HUES64 (cell line): ENCODE data around the gene GPD1L. TPM values are rescaled to one million over a fixed set of nuclear protein-coding genes. Genes with fewer than 3 reads are reported as not detected.
"Not testable (repeated sequence)": the region's sequence is repeated elsewhere in the genome, so short reads cannot be mapped to it uniquely, and the experiment has no call there.

ENCODE experiments used
- H3K27ac ChIP-seq: 2 replicates; pipeline ENCODE4 v1.7.0; 2013; ENCODE audit warnings: low read depth, low read length, inconsistent platforms
- H3K27me3 ChIP-seq: 2 replicates; pipeline ENCODE4 v1.6.1; 2013; ENCODE audit warnings: mild to moderate bottlenecking, low read length; ENCODE audit not compliant: insufficient read depth
- H3K36me3 ChIP-seq: 2 replicates; pipeline ENCODE4 v1.6.1; 2013; ENCODE audit warnings: mild to moderate bottlenecking, low read length; ENCODE audit not compliant: insufficient read depth
- H3K4me1 ChIP-seq: 2 replicates; pipeline ENCODE4 v1.6.1; 2013; ENCODE audit warnings: mild to moderate bottlenecking, low read length, moderate library complexity; ENCODE audit not compliant: insufficient read depth
- H3K4me3 ChIP-seq: 2 replicates; pipeline ENCODE4 v1.5.1; 2013; ENCODE audit warnings: mild to moderate bottlenecking, low read length, moderate library complexity
- H3K9ac ChIP-seq: 2 replicates; pipeline ENCODE4 v1.6.1; 2013; ENCODE audit warnings: mild to moderate bottlenecking, low read depth, low read length
- H3K9me3 ChIP-seq: 2 replicates; pipeline ENCODE4 v1.6.1; 2013; ENCODE audit warnings: low read depth, low read length; ENCODE audit not compliant: insufficient read depth
- WGBS: fragments of 150-250, 120-280 bp; methylation state at CpG from one replicate; pipeline ENCODE4 v1.1.7; 2013; ENCODE audit warnings: missing lambda C conversion rate; 5-methylcytosine and 5-hydroxymethylcytosine counted together
- polyA plus RNA-seq, 2 experiments: library from polyadenylated mRNA; stranded (reverse); fragments of 50-300 nt; gene quantifications; one replicate each; pipeline ENCODE4 v1.2.3, GENCODE V29; 2013

Gene GPD1L
- polyA plus RNA-seq (2013, experiment 1 of 2), result 3.3 TPM
- polyA plus RNA-seq (2013, experiment 2 of 2), result 2.7 TPM

DNA sequence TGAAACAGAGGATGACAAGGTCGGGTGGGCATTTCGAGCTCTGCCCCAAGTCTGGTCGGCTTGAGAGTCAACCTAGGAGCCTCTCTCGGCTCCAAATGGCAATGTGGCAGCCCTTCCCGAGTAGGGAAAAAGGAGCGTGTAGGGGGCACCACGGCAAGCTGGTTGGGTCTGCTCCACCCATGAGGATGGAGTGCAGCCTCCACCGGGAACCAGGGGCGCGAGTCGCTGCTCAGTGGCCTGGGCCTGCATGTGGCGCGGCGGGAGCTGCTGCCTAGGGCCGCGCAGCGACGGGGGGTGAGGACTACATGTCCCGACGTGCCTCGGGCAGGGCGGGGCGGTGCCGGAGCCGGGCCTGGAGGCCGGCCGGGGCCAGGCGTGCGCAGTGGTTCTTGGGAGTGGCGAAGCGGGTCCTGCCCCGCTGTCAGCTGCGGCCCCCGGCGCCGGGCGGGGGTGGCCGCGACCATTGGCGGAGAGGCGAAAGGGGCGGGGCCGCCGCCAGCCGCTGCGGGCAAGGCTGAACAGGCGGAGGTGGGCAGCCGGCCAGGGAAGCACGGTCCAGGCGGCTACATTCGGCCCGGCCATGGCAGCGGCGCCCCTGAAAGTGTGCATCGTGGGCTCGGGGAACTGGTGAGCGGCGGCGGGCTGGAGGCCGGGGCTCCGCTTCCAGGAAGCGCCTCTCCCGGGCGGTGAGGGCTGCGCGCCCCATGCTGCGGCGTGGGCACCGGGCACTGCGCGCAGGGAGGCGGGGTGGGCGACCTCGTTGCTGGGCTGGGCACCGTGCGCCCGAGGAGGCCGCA lies at the start of gene GPD1L:
GPD1L (plus strand) TSS at position 489 of the 797 bp plus-strand sequence; CDS start at position 581, 92 bp downstream.
- WGBS, result 5% methylated on average over 78 of the region's 78 CpGs
- no peak within 1 kb of the TSS for H3K27ac ChIP-seq

DNA sequence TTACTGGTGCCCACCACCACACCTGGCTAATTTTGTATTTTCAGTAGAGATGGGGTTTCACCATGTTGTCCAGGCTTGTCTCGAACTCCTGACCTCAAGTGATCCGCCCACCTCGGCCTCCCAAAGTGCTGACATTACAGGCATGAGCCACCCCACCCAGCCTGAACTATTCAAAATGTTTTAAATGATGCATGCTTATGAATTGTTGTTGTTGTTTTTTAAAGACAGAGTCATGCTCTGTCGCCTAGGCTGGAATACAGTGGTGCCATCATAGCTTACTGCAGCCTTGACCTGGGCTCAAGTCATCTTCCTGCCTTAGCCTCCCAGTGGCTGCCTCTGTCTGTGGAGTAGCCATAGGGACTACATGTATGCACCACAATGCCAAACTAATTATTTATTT lies 48.0 kb upstream of the GPD1L start:
- not testable (repeated sequence) for H3K9me3 ChIP-seq, H3K4me1 ChIP-seq, H3K4me3 ChIP-seq, H3K36me3 ChIP-seq, H3K27ac ChIP-seq, H3K27me3 ChIP-seq, H3K9ac ChIP-seq
- WGBS, result 95% methylated on average over 4 of the region's 4 CpGs

More for the DNA sequence above, at the start of gene GPD1L:
- H3K9ac ChIP-seq, result no peak within 1 kb of the TSS
- peaks cover 20% of the 10 kb centered on the region for H3K27me3 ChIP-seq
- peaks cover 25% of the 10 kb centered on the region for H3K9me3 ChIP-seq
- no peaks in the 10 kb centered on the region for H3K4me1 ChIP-seq
- H3K4me3 ChIP-seq, result peak within 1 kb of the TSS; percentile 64
- H3K36me3 ChIP-seq, result no peaks in the 10 kb centered on the region

DNA sequence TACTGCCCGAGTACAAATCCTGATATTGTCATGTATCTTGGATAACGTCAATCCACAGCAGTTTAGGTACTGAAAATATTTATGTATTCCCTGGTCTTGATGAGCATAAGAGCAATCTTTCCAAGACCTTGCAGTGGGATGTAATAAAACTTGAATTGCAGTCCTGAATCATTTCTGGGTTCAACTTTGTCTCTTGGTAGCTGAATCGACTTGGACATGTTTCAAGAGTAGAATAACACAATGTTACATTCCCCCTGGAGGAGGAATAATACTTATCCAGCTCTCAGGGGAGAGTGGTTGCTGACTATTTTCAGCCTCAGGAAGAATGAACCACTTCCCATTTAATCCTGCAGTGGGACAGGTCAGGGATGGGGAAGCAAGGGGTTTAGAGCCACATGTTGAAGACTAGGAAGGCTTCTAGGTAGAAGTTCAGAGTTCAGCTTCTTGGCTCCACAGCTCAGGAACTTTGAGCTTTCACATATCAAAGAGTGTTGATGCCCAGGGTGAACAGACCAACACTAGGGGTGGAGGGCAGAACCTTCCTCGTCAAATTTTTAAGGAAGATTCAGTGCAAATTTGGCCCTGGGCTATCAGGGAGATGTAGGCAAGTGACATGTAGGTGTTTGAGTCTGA lies 43.4 kb upstream of the GPD1L start:
- H3K4me3 ChIP-seq, result no peak overlapping the region
- H3K36me3 ChIP-seq, result no peaks in the 10 kb centered on the region
- H3K9me3 ChIP-seq, result 0 out of 2 replicates have a peak, but pooled peaks cover 4% of the 10 kb centered on the region
- H3K4me1 ChIP-seq, result no peaks in the 10 kb centered on the region
- no peak overlapping the region for H3K27ac ChIP-seq
- no CpG with 5 or more reads among the region's 4 CpGs for WGBS
- H3K27me3 ChIP-seq, result no peaks in the 10 kb centered on the region
- H3K9ac ChIP-seq, result no peak overlapping the region

DNA sequence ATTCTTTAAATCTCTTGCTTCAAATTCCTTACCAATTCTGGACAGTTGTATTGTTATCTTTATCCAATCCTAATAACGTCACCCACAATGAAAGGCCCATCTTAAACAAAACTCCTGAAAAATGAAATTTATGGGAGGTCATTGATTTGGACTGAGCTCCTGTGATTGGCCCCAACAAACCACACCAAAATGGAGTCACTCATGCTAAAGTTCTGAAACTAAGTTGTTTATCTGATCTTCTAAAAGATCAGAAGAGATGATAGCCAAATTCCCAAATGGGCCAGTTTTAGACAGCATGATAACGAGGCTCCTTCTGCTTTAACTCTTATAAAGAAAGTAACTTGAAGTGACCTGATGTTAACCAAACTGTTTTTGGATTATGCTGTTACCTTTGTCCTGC lies 39.7 kb upstream of the GPD1L start:
- no peaks in the 10 kb centered on the region for H3K4me1 ChIP-seq
- 69% methylated on average over 1 of the region's 2 CpGs for WGBS
- no peak overlapping the region for H3K27ac ChIP-seq
- H3K9me3 ChIP-seq, result 0 out of 2 replicates have a peak, but pooled peaks cover 4% of the 10 kb centered on the region
- H3K4me3 ChIP-seq, result no peak overlapping the region
- no peaks in the 10 kb centered on the region for H3K27me3 ChIP-seq
- no peak overlapping the region for H3K9ac ChIP-seq
- no peaks in the 10 kb centered on the region for H3K36me3 ChIP-seq

DNA sequence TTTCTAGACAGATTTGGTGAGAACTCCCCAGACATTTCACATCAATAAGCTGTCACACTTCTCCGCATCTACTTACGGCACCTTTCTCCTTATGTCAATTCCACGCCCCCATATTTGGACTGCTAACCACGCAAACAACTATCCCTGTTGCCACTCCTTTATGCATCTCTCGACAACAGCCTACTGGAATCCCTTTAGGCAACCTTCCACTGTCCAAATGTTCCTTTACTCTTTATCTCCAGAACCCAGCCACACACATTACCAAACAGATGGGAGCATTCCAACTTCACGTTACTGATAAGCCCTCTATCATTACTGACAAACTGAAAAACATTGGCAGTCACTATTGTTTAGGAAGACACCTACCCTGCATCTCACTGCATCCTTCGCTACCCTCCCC lies 32.2 kb upstream of the GPD1L start:
- not testable (repeated sequence) for H3K9ac ChIP-seq, H3K27ac ChIP-seq, H3K4me3 ChIP-seq, H3K27me3 ChIP-seq, H3K36me3 ChIP-seq, H3K4me1 ChIP-seq, H3K9me3 ChIP-seq
- 93% methylated on average over 7 of the region's 7 CpGs for whole genome bisulfite sequencing

DNA sequence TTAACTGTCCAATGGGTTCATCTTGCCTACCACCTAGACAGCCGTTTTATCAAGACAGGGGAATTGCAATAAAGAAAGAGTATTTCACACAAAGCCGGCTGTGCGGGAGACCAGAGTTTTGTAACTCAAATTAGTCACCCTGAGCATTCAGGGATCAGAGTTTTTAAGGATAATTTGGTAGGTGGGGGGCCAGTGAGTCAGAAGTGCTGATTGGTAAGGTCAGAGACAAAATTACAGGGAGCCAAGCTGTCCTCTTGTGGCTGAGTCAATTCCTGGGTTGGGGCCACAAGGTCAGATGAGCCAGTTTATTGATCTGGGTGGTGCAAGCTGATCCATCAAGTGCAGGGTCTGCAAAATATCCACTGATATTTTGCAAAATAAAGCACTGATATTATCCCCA lies 29.9 kb upstream of the GPD1L start:
- no peaks in the 10 kb centered on the region for H3K36me3 ChIP-seq
- 76% methylated on average over 3 of the region's 3 CpGs for WGBS
- no peak overlapping the region for H3K27ac ChIP-seq
- H3K9me3 ChIP-seq, result no peaks in the 10 kb centered on the region
- no peak overlapping the region for H3K4me3 ChIP-seq
- H3K4me1 ChIP-seq, result peaks cover 7% of the 10 kb centered on the region; the same call in 1 of the 2 replicates
- no peak overlapping the region for H3K9ac ChIP-seq
- H3K27me3 ChIP-seq, result no peaks in the 10 kb centered on the region

DNA sequence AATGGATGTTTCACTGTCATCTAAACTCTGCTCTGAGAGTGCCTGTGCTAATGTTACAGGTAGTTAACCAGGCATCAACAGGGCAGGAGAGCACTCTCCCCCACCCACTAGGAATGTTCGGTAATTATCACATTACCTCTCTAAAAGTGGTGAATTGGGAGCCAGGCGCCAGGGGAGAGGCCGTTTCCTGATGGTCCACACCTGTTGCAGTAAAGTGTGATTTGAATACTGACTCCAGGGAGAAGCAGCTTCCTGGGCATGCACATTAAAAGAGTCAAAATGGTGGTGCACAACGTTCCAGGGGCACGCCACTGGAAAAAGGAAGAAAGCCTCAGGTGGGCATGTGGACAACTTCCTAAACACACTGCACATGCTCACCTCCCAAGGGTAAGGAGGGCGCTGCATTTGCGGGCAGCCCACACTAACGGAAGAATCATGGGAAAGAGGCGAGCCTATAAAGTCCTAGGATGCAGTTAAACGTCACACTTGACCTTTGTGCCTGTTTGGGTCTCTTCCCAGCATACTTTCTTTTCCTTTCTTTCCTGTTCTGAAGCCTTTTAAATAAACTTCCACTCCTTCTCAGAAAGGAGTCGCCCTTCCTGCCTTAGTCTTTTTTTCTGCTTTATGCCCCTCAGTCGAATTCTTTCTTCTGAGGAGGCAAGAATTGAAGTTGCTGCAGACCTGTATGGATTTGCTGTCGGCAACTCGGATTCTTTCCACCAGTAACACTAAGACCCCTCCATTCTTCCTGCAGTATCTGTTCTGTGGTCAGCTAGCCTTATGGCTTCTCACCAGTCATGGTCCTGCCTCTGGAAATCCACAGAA lies 28.9 kb upstream of the GPD1L start:
- Histone ChIP-seq H3K27me3 (no peaks in the 10 kb centered on the region), H3K4me1 (peaks cover 7% of the 10 kb centered on the region; the same call in 1 of the 2 replicates), H3K27ac (no peak overlapping the region), H3K9me3 (no peaks in the 10 kb centered on the region), H3K4me3 (no peak overlapping the region), H3K36me3 (no peaks in the 10 kb centered on the region), H3K9ac (no peak overlapping the region)
- WGBS, result 87% methylated on average over 13 of the region's 14 CpGs

DNA sequence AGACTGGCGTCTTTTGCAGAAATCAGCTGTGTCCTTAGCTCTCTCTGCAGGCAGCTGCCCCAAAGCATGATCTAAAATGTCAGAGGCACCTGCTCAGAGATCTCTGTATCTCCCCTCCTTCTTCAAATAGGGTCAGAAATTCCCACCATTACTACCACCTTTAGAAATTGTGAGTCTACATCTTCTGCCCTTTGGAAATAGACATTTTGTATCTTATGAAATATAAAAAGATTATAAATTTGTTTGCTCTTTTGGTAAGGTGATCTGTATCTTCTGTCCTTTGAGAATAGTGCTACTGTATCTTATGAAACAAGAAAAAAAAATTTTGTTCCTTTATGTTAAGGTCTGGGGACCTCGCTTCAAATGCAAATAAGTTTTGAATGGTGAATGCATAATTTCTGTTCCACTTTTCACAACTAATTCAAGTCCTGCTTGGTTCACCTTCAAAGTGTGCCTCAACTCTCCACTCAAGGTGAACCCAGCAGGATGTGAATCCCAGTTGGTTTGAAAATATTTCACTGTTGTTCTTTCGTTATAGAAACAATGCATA lies 28.3 kb upstream of the GPD1L start:
- Histone ChIP-seq H3K9me3 (no peaks in the 10 kb centered on the region), H3K4me3 (no peak overlapping the region), H3K36me3 (no peaks in the 10 kb centered on the region), H3K4me1 (peaks cover 7% of the 10 kb centered on the region; the same call in 1 of the 2 replicates), H3K9ac (no peak overlapping the region), H3K27ac (no peak overlapping the region), H3K27me3 (no peaks in the 10 kb centered on the region)
- 89% methylated on average over 2 of the region's 3 CpGs for WGBS

DNA sequence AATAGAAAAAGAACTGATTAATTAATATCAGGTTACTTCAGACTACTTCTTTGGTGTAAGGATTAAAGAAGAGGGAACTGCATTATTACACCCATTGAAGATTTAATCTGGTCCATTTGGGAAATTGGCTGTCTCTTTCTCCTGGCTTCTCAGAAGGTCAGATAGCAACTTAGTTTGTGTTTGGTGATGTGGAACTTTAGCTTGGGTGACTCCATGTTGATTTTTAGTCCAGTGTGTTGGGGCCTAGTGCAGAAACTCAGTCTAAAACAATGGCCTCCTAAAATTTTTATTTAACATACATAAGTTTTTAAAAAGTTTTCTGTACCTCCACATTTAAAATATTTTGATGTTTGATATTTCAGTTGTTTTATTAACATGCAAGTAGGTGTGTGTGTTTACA lies 27.6 kb upstream of the GPD1L start:
- no peak overlapping the region for H3K27ac ChIP-seq
- no peaks in the 10 kb centered on the region for H3K36me3 ChIP-seq
- H3K9me3 ChIP-seq, result no peaks in the 10 kb centered on the region
- peaks cover 7% of the 10 kb centered on the region; the same call in 1 of the 2 replicates for H3K4me1 ChIP-seq
- no peaks in the 10 kb centered on the region for H3K27me3 ChIP-seq
- H3K9ac ChIP-seq, result no peak overlapping the region
- no peak overlapping the region for H3K4me3 ChIP-seq

DNA sequence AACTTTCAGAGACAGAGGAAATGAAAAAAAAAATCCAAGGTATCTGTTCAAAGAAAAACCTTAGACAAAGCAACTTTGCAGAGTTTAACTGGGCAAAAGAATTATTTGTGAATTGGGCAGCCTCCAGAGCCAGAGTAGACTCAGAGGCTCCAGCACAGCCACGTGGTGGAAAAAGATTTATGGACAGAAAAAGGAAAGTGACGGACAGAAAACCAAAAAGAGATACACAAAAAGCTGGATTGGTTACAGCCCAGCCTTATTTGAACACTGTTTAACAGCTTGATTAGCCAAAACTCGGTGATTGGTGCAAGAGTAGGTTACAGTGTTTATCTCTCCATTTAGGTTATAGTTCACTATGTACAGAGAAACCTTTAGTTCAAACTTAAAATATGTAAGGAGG lies 23.7 kb upstream of the GPD1L start:
- Histone ChIP-seq H3K27me3 (no peaks in the 10 kb centered on the region), H3K9ac (no peak overlapping the region), H3K9me3 (no peaks in the 10 kb centered on the region), H3K36me3 (no peaks in the 10 kb centered on the region), H3K4me3 (no peak overlapping the region), H3K27ac (no peak overlapping the region), H3K4me1 (no peaks in the 10 kb centered on the region)
- 77% methylated on average over 3 of the region's 3 CpGs for WGBS
